Neural cell (in vitro differentiated cells): ENCODE measurements around the gene PDE7B. TPM values are rescaled to one million over a fixed set of nuclear protein-coding genes. Genes with fewer than 3 reads are reported as not detected.

Source experiments
- H2AFZ ChIP-seq: fragments of 200-600, 300-800 bp; sonication (generic), shearing (Covaris generic); 2 replicates; pipeline ENCODE4 v1.6.0; 2014; ENCODE audit warnings: low read depth, mild to moderate bottlenecking, antibody characterized with exemption, low read length, moderate library complexity
- H3F3A ChIP-seq: fragments of 200-600 bp; shearing (Covaris generic); 2 replicates; pipeline ENCODE4 v1.6.1; 2016; ENCODE audit warnings: mild to moderate bottlenecking, moderate library complexity, mixed read lengths, antibody characterized with exemption, low read length; ENCODE audit not compliant: insufficient read depth, poor library complexity, severe bottlenecking
- H3K27ac ChIP-seq: fragments of 200-600, 300-800 bp; sonication (generic), shearing (Covaris generic); 2 replicates; pipeline ENCODE4 v1.5.1; 2014; ENCODE audit warnings: mild to moderate bottlenecking, low read length, moderate library complexity
- H3K27me3 ChIP-seq: fragments of 300-800, 200-600 bp; sonication (generic), shearing (Covaris generic); 2 replicates; pipeline ENCODE4 v1.6.0; 2014; ENCODE audit warnings: mild to moderate bottlenecking, low read depth, low read length, moderate library complexity; ENCODE audit not compliant: insufficient read depth
- H3K36me3 ChIP-seq: fragments of 300-800, 200-600 bp; sonication (generic), shearing (Covaris generic); 2 replicates; pipeline ENCODE4 v1.5.1; 2014; ENCODE audit warnings: mild to moderate bottlenecking, antibody characterized with exemption, low read length, moderate library complexity; ENCODE audit not compliant: insufficient read depth
- H3K4me2 ChIP-seq: fragments of 300-800, 200-600 bp; sonication (generic), shearing (Covaris generic); 2 replicates; pipeline ENCODE4 v1.6.0; 2014; ENCODE audit warnings: mild to moderate bottlenecking, low read length
- H3K4me3 ChIP-seq: fragments of 300-800, 200-600 bp; sonication (generic), shearing (Covaris generic); 2 replicates; pipeline ENCODE4 v1.5.1; 2014; ENCODE audit warnings: mild to moderate bottlenecking, low read length, moderate library complexity
- H3K79me2 ChIP-seq: fragments of 200-600 bp; shearing (Covaris generic); replicated peaks from 2 replicates; pipeline ENCODE4 v1.6.0; 2014; ENCODE audit warnings: mild to moderate bottlenecking, low read length, moderate library complexity; ENCODE audit not compliant: insufficient read depth
- H3K9ac ChIP-seq: fragments of 300-800, 200-600 bp; sonication (generic), shearing (Covaris generic); 2 replicates; pipeline ENCODE4 v1.6.1; 2016; ENCODE audit warnings: mild to moderate bottlenecking, low read length, mixed read lengths
- H3K9me2 ChIP-seq: fragments of 200-600 bp; shearing (Covaris generic); 2 replicates; pipeline ENCODE4 v1.6.1; 2016; ENCODE audit warnings: mild to moderate bottlenecking, low read length, mixed read lengths; ENCODE audit not compliant: insufficient read depth
- H3K9me3 ChIP-seq: fragments of 200-600, 300-800 bp; sonication (generic), shearing (Covaris generic); 2 replicates; pipeline ENCODE4 v1.6.1; 2016; ENCODE audit warnings: mild to moderate bottlenecking, mixed run types, low read length, moderate library complexity, mixed read lengths
- H4K20me1 ChIP-seq: fragments of 200-600 bp; shearing (Covaris generic); 2 replicates; pipeline ENCODE4 v1.6.1; 2016; ENCODE audit warnings: mild to moderate bottlenecking, mixed run types; ENCODE audit not compliant: insufficient read depth
- EP300 ChIP-seq: fragments of 450-650 bp; conservative IDR thresholded peaks from 2 replicates; pipeline ENCODE4 v1.6.1; 2014; ENCODE audit warnings: antibody characterized with exemption, mild to moderate bottlenecking, moderate library complexity; ENCODE audit not compliant: poor library complexity, severe bottlenecking
- EZH2 ChIP-seq: fragments of 200-600, 300-800 bp; shearing (Covaris generic), sonication (generic); IDR thresholded peaks from 2 replicates; pipeline ENCODE4 v1.6.1; 2014; ENCODE audit warnings: antibody characterized with exemption, low read length, borderline replicate concordance, mild to moderate bottlenecking; ENCODE audit not compliant: insufficient read depth, poor library complexity, severe bottlenecking
- MXI1 ChIP-seq: fragments of 450-650 bp; conservative IDR thresholded peaks from 2 replicates; pipeline ENCODE4 v1.6.1; 2014; ENCODE audit warnings: antibody characterized with exemption, mild to moderate bottlenecking; ENCODE audit not compliant: poor library complexity, severe bottlenecking
- POLR2AphosphoS5 ChIP-seq: IDR thresholded peaks from 2 replicates; pipeline ENCODE4 v1.6.1; 2012
- RAD21 ChIP-seq: fragments of 450-650 bp; conservative IDR thresholded peaks from 2 replicates; pipeline ENCODE4 v1.6.1; 2014; ENCODE audit warnings: antibody characterized with exemption, mild to moderate bottlenecking, moderate library complexity
- REST ChIP-seq: IDR thresholded peaks from 2 replicates; pipeline ENCODE4 v1.6.1; 2012; ENCODE audit warnings: borderline replicate concordance
- SMC3 ChIP-seq: fragments of 450-650 bp; conservative IDR thresholded peaks from 2 replicates; pipeline ENCODE4 v1.6.1; 2014; ENCODE audit warnings: antibody characterized with exemption, mild to moderate bottlenecking, moderate library complexity; ENCODE audit not compliant: poor library complexity
- TAF1 ChIP-seq: IDR thresholded peaks from 2 replicates; pipeline ENCODE4 v1.6.1; 2012; ENCODE audit warnings: low read depth
- polyA plus RNA-seq: library from polyadenylated mRNA; depleted of rRNA; stranded (reverse); fragments of >200 nt; gene quantifications from 2 replicates; pipeline ENCODE4 v1.2.3, GENCODE V29; 2014
- TF ChIP-seq, protein P1 (sequence below): fragments of 450-650 bp; IDR thresholded peaks from 2 replicates; pipeline ENCODE4 v1.5.1; 2014; ENCODE audit warnings: antibody characterized with exemption, mild to moderate bottlenecking, moderate library complexity; ENCODE audit not compliant: poor library complexity, severe bottlenecking

Gene PDE7B
- polyA plus RNA-seq, 1 donor from 2014 or later = 5.9 TPM

DNA sequence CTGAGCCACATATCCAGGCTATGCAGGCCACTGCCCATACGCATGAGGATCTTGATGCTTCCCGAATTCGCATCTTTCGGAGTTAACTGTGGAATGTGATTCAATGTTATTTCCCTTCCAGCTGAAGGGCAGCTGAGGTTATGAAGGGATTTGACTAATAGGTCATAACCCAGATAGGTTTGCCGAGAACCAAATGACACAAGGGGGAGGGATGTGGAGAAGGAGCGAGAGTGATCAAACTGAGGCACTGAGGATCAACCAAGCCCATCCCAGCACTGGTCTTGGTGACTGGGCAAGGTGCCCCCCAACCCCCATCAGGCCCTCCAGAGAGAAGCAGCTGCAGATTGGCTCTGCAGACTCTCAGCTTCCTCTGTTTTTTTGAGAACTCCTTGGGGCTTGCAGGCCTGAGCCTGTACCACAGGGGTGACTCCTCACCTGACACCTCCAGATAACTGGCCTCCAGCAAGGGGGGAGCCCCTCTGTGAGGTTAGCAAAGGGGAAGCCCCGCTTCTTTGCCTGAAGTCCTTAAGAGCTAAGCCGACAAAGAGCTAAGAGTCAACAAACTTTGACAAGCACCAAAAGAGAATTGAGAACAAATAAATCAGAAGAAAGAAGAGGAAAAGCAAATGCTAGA lies 185.9 kb downstream of the PDE7B start:
- Histone ChIP-seq H3K9me2 (no peaks in the 10 kb centered on the region), H3K9ac (no peak overlapping the region), H2AFZ (no peak overlapping the region), H3K36me3 (no peaks in the 10 kb centered on the region), H3K79me2 (no peaks in the 10 kb centered on the region), H3F3A (no peaks in the 10 kb centered on the region), H3K4me2 (no peak overlapping the region), H3K4me3 (no peak overlapping the region), H3K27ac (no peak overlapping the region), H4K20me1 (no peaks in the 10 kb centered on the region), H3K27me3 (no peaks in the 10 kb centered on the region), H3K9me3 (no peaks in the 10 kb centered on the region)
- TF ChIP-seq POLR2AphosphoS5 (no peak), EP300 (no peak), TAF1 (no peak), REST (no peak), SMC3 (no peak), RAD21 (no peak), EZH2 (no peak), MXI1 (no peak)
- TF ChIP-seq, protein P1, sequence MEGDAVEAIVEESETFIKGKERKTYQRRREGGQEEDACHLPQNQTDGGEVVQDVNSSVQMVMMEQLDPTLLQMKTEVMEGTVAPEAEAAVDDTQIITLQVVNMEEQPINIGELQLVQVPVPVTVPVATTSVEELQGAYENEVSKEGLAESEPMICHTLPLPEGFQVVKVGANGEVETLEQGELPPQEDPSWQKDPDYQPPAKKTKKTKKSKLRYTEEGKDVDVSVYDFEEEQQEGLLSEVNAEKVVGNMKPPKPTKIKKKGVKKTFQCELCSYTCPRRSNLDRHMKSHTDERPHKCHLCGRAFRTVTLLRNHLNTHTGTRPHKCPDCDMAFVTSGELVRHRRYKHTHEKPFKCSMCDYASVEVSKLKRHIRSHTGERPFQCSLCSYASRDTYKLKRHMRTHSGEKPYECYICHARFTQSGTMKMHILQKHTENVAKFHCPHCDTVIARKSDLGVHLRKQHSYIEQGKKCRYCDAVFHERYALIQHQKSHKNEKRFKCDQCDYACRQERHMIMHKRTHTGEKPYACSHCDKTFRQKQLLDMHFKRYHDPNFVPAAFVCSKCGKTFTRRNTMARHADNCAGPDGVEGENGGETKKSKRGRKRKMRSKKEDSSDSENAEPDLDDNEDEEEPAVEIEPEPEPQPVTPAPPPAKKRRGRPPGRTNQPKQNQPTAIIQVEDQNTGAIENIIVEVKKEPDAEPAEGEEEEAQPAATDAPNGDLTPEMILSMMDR = no peak

GRCh38 chr6:136037876-136038460 lies 186.5 kb downstream of the PDE7B start:
- no peak overlapping the region for H3K4me2 ChIP-seq

More at GRCh38 chr6:136037876-136038460, 186.5 kb downstream of the PDE7B start:
- Histone ChIP-seq H3K27me3 (no peaks in the 10 kb centered on the region), H3K79me2 (no peaks in the 10 kb centered on the region), H3K9me2 (no peaks in the 10 kb centered on the region), H2AFZ (no peak overlapping the region), H3K9ac (peak overlapping the region; percentile 15), H3K4me3 (no peak overlapping the region), H3K9me3 (no peaks in the 10 kb centered on the region), H4K20me1 (no peaks in the 10 kb centered on the region), H3K27ac (no peak overlapping the region), H3K36me3 (no peaks in the 10 kb centered on the region), H3F3A (no peaks in the 10 kb centered on the region)
- TF ChIP-seq MXI1 = no peak
- TF ChIP-seq REST = no peak
- no peak for TF ChIP-seq POLR2AphosphoS5
- no peak for TF ChIP-seq TAF1
- TF ChIP-seq SMC3 = no peak
- TF ChIP-seq EP300 = no peak
- TF ChIP-seq, protein P1 = no peak
- TF ChIP-seq RAD21 = no peak
- no peak for TF ChIP-seq EZH2
